HEK293T (cell line): Measurements from ENCODE around the gene HHIPL1.

Experiments
- ARNT ChIP-seq: fragments of 450-650 bp; IDR thresholded peaks from 2 replicates; pipeline ENCODE4 v1.6.1; 2017; ENCODE audit warnings: mild to moderate bottlenecking
- BHLHE40 ChIP-seq: fragments of 450-650 bp; IDR thresholded peaks from 2 replicates; pipeline ENCODE4 v1.6.1; 2016; ENCODE audit warnings: mild to moderate bottlenecking, moderate library complexity, borderline replicate concordance
- ELF4 ChIP-seq: fragments of 450-650 bp; IDR thresholded peaks from 2 replicates; pipeline ENCODE4 v1.6.1; 2017; ENCODE audit warnings: antibody characterized with exemption
- FOXA1 ChIP-seq: fragments of 450-650 bp; IDR thresholded peaks from 2 replicates; pipeline ENCODE4 v1.6.1; 2016; ENCODE audit warnings: mild to moderate bottlenecking
- FOXM1 ChIP-seq: fragments of 450-650 bp; IDR thresholded peaks from 2 replicates; pipeline ENCODE4 v1.6.1; 2017; ENCODE audit warnings: mild to moderate bottlenecking, borderline replicate concordance
- L3MBTL2 ChIP-seq: fragments of 450-650 bp; conservative IDR thresholded peaks from 2 replicates; pipeline ENCODE4 v1.6.1; 2016; ENCODE audit warnings: mild to moderate bottlenecking
- PKNOX1 ChIP-seq: fragments of 450-650 bp; IDR thresholded peaks from 2 replicates; pipeline ENCODE4 v1.6.1; 2016
- SP1 ChIP-seq: fragments of 450-650 bp; IDR thresholded peaks from 2 replicates; pipeline ENCODE4 v1.6.1; 2017
- SUZ12 ChIP-seq: fragments of 450-650 bp; IDR thresholded peaks from 2 replicates; pipeline ENCODE4 v1.6.1; 2016; ENCODE audit warnings: mild to moderate bottlenecking
- TARDBP ChIP-seq: fragments of 450-650 bp; IDR thresholded peaks from 2 replicates; pipeline ENCODE4 v1.6.1; 2016

GRCh38 chr14:99603471-99604277 lies 41.3 kb upstream of the HHIPL1 start, which contains the start of gene CCDC85C:
- TF ChIP-seq BHLHE40 (no peak), L3MBTL2 (peak; percentile 95), ELF4 (no peak), SP1 (no peak), FOXA1 (no peak), SUZ12 (no peak), TARDBP (no peak), ARNT (no peak), FOXM1 (no peak), PKNOX1 (no peak)
